Retinal pigment epithelial cell (primary cell): ENCODE data around the gene NRP2.

Experiments used
- DNase-seq: peaks from one replicate; pipeline ENCODE4 v3.0.0-alpha.2; 2010; ENCODE audit warnings: low read depth
- H3K4me3 ChIP-seq: 2 replicates; pipeline ENCODE4 v1.5.1; 2011; ENCODE audit warnings: mild to moderate bottlenecking, low read length, control low read depth, moderate library complexity
- CTCF ChIP-seq: conservative IDR thresholded peaks from 2 replicates; pipeline ENCODE4 v1.5.1; 2011; ENCODE audit warnings: low read depth, low read length, control low read depth, inconsistent platforms

NRP2 gene

DNA sequence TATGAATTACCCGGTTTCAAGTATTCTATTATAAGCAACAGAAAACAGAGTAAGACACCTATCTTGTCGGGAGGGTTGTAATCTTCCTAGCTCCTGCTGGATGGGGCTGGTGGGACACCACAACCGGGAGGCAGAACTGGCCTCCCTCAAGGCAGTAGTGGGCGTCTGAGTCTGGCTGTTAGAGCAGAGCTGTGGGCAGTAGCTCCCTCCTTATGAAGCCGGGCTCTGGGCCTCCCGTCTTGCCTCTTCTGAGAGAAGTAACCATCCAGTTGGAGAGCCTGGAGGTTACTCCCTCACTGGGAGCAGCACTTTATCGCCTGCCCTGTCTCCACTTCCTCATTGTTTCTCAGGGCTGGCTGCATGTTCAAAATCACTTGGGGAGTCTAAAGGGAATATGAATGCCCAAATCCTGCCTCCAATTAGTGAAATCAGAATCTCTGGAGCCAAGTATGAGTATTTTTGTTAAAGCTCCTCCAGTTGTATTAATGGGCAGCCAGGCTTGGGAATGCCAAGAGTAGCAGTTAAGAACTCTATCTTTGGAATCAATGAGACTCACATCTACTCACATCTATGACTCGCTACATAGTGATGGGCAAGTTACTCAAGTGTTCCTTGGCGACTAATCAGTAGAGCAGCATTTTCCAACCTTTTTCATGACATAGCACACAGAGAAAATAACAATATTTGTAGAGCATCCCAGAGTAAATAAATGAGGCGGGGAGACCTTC lies 27.3 kb upstream of the NRP2 start:
- no peak for TF ChIP-seq CTCF
- no peak for DNase-seq

GRCh38 chr2:205655779-205656456 lies 26.4 kb upstream of the NRP2 start:
- DNase-seq, result no peak
- TF ChIP-seq CTCF, result no peak
- no peak overlapping the region for H3K4me3 ChIP-seq

More for the DNA sequence above, 27.3 kb upstream of the NRP2 start:
- H3K4me3 ChIP-seq, result no peak overlapping the region

DNA sequence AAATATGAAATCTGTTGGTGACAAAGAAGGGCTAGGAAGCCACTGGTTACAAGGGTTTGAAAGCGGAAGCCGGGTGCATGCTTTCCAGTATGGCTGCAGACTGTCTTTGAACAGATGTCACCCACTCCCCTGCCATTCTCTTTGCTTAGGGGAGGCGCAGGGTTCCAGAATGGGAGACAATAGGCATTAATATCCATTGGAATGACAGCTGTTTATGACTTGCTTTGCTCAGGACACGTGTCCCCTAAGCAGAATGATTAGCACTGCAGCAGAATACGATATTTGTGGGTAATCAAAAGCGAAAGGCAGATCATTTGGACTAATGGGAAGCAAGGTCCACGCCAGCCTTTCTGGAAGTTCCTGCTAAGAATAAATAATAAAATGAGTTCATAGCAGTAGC lies 25.8 kb upstream of the NRP2 start:
- no peak for DNase-seq
- H3K4me3 ChIP-seq, result no peak overlapping the region
- TF ChIP-seq CTCF, result no peak

DNA sequence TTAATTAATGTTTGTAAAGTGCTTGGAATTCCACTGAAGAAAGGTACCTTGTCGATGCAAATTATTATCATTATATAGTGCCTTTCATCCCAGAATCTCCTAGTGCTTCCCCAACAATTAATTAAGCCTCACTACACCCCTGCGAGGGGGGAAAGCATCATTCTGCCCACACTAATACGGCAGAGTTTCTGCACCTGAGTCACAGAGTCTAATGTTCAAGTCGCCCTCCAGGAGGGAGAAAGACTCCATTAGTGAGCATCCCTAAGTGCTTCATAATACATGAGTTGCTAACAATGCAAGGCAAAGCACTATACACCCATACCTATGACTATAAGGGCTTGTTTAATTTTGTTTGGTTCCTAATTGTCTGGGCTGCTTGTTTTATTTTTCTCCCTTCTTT lies 25.4 kb upstream of the NRP2 start:
- DNase-seq, result no peak
- TF ChIP-seq CTCF, result no peak

GRCh38 chr2:205657579-205657978 lies 24.7 kb upstream of the NRP2 start:
- no peak for TF ChIP-seq CTCF
- no peak overlapping the region for H3K4me3 ChIP-seq
- DNase-seq, result no peak

More for the DNA sequence above, 25.4 kb upstream of the NRP2 start:
- no peak overlapping the region for H3K4me3 ChIP-seq

GRCh38 chr2:205658068-205658467 lies 24.2 kb upstream of the NRP2 start:
- TF ChIP-seq CTCF, result no peak
- H3K4me3 ChIP-seq, result no peak overlapping the region
- DNase-seq, result no peak

GRCh38 chr2:205658572-205658971 lies 23.7 kb upstream of the NRP2 start:
- DNase-seq, result no peak
- no peak overlapping the region for H3K4me3 ChIP-seq
- no peak for TF ChIP-seq CTCF
